Measurements from ENCODE around the gene MAMDC4.

MAMDC4 gene

GRCh38 chr9:136890661-136891060 is 38.5 kb downstream of the MAMDC4 start:
- no peak for DNase-seq (ENCODE audit: low read depth in 2 of 2)

- no peak for DNase-seq (ENCODE audit: low read depth in 2 of 2)
Measured at GRCh38 chr9:136896027-136896426, 43.9 kb downstream of the MAMDC4 start.

DNA sequence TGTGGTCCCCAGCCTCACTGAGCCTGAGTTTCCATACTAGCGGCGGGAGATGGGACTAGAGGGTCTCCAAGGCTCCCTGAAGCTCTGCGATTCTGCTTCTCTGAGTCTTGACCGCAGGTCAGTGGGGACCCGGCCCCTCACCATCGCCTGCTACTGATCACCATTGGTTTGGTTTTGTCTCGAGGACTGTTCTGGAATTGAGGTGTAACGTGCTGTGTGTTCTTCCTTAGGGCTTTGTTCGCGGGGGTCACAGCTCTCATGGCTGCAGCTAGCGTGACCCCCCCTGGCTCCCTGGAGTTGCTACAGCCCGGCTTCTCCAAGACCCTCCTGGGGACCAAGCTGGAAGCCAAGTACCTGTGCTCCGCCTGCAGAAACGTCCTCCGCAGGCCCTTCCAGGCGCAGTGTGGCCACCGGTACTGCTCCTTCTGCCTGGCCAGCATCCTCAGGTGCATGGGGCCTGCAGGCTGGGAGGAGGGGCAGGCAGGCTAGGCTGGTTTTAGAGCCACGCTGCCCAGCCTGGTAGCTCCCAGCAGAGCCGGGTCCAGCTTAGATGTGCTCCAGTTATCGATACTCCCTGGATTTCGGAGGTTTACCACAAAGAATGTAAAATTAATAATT is 46.4 kb downstream of the MAMDC4 start:
- no peak for DNase-seq (ENCODE audit: low read depth in 2 of 2)

GRCh38 chr9:136899196-136899595 is 47.0 kb downstream of the MAMDC4 start:
- no peak for DNase-seq (ENCODE audit: low read depth in 2 of 2)

DNA sequence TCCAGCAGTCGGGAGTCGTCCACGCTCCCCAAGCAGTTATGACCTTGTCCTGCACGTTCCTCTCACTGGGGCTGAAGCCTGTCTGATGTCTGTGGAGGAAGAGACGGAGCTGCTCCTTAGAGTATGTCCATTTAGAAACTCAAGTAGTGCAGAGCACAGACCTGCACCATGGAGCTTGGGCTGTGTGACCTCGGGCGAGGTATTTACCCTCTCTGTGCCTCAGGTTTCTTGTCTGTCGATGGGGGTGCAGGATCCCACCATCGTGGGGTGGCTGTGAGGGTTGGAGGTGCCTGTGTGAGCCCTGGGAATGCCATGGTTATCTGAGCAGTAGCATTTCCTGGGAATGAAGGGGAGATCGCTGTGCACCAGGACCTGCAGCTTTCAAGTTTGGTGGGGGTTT is 48.4 kb downstream of the MAMDC4 start:
- DNase-seq (ENCODE audit: low read depth in 2 of 2): no peak

DNA sequence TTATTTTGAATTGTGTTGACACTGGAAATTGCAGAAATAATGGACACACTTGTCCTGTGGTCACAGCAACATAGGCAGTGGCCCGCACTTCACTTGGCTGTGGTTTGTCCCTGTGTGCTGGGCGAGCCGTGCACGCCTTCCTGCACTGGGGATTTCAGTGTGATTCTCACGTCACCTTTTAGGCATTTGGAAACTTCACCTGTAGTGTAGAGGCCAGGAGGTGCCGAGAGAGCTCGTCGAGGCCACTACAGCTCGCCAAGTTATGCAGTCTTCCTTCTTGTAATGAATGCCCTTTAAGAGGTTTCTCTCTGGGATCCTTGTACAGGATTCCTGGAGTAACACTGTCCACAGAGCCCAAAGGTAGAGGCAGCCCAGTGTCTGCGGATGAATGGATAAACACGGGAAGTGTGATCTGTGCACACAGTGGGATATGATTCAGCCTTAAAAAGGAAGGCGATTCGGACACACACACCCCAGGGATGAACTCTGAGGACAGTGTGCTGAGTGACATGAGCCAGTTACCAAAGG is 48.9 kb downstream of the MAMDC4 start:
- no peak for DNase-seq (ENCODE audit: low read depth in 2 of 2)

GRCh38 chr9:136901516-136902258 is 49.5 kb downstream of the MAMDC4 start:
- peak; percentile 57 to 72 for DNase-seq (ENCODE audit: low read depth in 2 of 2)

GRCh38 chr9:136902259-136902821 is 50.2 kb downstream of the MAMDC4 start:
- peak; percentile 65 to 81 for DNase-seq (ENCODE audit: low read depth in 2 of 2)

DNA sequence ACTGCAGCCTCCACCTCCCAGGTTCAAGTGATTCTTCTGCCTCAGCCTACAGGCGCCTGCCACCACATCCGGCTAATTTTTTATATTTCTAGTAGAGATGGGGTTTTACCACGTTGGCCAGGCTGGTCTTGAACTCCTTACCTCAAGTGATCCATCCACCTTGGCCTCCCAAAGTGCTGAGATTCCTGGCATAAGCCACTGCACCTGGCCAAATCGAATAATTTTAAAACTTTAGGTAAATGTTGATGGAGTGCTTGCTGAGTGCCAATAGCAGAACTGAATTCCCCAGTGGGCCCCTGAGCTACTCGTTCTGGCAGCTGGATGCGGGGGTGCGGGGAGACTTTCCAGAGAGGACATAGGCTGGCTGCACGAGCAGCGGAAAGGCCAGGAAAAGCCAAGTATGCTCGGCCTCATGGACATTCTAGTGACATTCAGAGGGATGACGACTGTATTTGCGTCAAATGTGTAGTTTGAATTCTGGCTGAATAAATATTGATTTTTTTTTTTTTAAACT is 51.0 kb downstream of the MAMDC4 start:
- DNase-seq (ENCODE audit: low read depth in 2 of 2): no peak

DNA sequence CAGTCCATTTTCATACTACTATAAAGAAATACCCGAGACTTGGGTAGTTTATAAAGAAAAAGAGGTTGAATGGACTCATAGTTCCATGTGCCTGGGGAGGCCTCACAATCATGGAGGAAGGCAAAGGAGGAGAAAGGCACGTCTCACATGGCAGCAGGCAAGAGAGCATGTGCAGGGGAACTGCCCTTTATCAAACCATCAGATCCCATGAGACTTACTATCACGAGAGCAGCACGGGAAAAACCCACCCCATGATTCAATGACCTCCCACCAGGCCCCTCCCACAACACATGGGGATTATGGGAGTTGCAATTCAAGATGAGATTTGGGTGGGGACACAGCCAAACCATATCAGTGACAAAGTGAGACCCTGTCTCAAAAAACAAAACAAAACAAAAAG is 54.1 kb downstream of the MAMDC4 start:
- DNase-seq (ENCODE audit: low read depth in 2 of 2): no peak

DNA sequence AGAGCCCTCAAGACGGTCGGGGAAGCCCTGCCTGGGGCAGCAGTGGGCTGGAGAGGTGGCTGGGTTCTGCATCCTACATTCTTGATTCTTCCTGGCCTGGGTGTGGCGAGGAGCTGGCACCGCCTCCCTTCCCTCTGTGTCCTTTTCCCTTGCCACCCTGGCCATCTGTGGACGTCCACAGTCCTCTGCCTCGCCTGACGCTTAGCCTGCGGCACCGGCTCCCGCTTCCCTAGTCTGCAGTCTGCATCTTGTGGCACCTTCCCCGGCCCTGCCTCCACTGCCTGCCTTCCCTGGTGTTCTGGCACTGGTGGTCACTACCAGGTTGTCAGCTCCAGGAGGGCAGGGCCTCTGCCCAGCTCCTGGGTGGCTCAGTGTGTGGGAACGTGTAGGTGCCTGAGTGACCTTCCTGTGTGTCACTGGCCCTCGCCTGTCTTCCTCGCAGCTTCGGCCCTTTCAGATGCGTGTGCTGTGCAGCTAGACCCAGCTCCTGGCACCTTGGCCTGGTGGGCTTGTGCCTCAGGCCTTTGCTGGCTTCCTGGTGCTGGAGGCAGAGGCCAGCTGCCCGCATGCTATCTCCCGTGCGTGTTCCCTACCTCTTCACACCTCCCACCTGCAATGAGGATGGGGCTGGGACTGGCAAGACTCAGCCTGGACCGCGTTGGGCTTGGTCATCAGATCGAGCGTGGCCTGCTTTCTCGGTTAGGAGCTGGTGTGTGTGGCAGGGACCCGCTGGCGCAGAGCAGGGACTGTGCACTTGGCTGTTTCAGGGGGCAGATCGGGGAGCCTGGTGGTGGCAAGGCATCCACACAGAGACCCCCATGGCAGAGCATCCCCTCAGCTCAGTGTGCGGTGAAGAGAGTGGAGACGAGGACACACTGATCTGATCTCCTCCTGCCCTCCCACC is 55.1 kb downstream of the MAMDC4 start:
- no peak for DNase-seq (ENCODE audit: low read depth in 2 of 2)

Data from activated CD8-positive, alpha-beta memory T cell treated with anti-CD3 and anti-CD28 coated beads for 4 hours (primary cell).